Fibroblast of pulmonary artery (primary cell): Measurements from ENCODE around the gene SYPL2.

Experiments used
- DNase-seq: peaks from one replicate; pipeline ENCODE4 v3.0.0-alpha.2; 2010; ENCODE audit warnings: low read depth
- H3K4me3 ChIP-seq: replicated peaks from 2 replicates; pipeline ENCODE4 v1.5.1; 2011; ENCODE audit warnings: low read depth, mild to moderate bottlenecking, control low read depth, low read length, moderate library complexity
- CTCF ChIP-seq: IDR thresholded peaks from 2 replicates; pipeline ENCODE4 v1.5.1; 2011; ENCODE audit warnings: mild to moderate bottlenecking, control low read depth, low read length, inconsistent platforms; ENCODE audit errors: missing control alignments

The SYPL2 gene

DNA sequence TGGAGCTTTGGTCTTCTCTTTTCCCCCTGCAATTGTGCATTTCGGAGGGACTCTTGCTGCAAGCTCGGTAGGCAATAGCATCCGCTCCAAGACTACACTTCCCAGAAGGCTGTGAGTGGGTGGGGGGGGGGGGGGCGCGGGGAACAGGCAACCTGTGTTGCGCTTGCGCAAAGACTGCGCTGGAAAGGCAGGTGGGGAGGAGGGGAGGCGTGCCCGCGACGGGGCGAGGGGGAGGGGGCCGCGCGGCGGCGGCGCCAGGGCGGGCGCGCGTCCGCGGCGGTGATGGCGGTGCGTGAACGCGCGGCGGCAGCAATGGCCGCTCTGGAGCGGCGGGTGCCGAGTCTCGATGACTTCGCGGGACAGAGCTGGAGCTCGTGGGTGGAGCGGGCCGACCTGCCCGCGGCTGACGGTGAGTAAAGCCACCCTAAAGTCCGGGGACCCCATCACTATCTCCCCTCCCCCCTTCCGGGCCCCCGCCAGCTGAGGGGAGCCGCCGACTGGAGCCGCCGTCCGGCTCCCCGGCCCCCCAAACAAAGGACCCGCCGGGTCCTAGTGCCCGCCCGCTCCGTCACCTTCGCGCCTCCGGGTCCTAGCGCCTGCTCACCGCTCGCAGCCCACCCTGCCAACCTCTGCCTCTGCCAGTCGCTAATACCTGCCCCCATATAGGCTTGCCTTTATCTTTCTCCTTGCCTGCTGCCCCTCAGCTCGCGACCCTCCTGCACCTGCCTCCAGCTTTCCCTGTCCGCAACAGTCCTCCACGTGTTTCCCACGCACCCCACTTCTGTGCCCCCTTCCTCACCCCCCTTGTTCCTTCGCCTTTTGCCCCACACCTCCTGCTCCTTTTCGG, 17.5 kb downstream of the SYPL2 start, which contains the start of gene ATXN7L2:
Gene ATXN7L2, plus strand, starts transcription at position 234 of the 847 bp plus-strand sequence. Its CDS starts 49 bp downstream, at position 283.
- no peak for TF ChIP-seq CTCF
- peak within 1 kb of the TSS; percentile 84 for H3K4me3 ChIP-seq
- peak; percentile 92 for DNase-seq

GRCh38 chr1:109484519-109484975, 18.2 kb downstream of the SYPL2 start:
- no peak for DNase-seq

GRCh38 chr1:109485001-109485400, 18.7 kb downstream of the SYPL2 start:
- H3K4me3 ChIP-seq: peak overlapping the region; percentile 84
- TF ChIP-seq CTCF: no peak
- DNase-seq: no peak

More at GRCh38 chr1:109484519-109484975, 18.2 kb downstream of the SYPL2 start:
- TF ChIP-seq CTCF: no peak
- peak overlapping the region; percentile 84 for H3K4me3 ChIP-seq

DNA sequence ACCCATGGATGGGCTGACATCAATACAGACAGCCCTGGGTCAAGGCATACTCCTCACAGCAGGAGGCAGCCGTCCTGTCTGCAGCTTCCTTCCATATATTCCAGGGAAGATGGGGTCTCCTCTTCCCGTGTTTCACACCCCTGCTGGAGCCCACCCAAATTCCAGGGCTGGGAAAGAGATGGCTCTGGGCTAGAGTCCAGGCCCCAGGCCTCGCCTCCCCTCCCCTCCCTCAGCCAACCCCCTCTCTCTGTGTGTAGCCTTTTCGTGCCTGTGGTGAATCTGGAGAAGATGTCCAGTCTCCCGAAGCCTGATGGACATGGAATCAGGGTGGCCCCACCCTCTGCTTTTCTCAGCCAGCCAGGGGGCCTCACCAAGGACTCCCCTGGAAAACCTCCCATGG, 20.9 kb downstream of the SYPL2 start:
- DNase-seq: no peak
- TF ChIP-seq CTCF: no peak
- H3K4me3 ChIP-seq: no peak overlapping the region

GRCh38 chr1:109488201-109488600, 21.9 kb downstream of the SYPL2 start:
- TF ChIP-seq CTCF: peak; percentile 5
- no peak for DNase-seq

GRCh38 chr1:109488696-109489095, 22.4 kb downstream of the SYPL2 start:
- H3K4me3 ChIP-seq: no peak overlapping the region
- TF ChIP-seq CTCF: no peak
- no peak for DNase-seq

More at GRCh38 chr1:109488201-109488600, 21.9 kb downstream of the SYPL2 start:
- no peak overlapping the region for H3K4me3 ChIP-seq
